H1 (cell line): ENCODE results near the gene CCDC154. TPM values are rescaled to one million over a fixed set of nuclear protein-coding genes. Genes with fewer than 3 reads are reported as not detected.
A peak's percentile ranks its signal among the peaks of the same experiment; 100 is the strongest.

Experiments used
- CTCF ChIA-PET: fragments of 300-600 bp; sonication (Branson Sonifier 250); formaldehyde crosslinking; loops from one replicate; lab custom pipeline; 2021; ENCODE audit not compliant: partially characterized antibody; lab: Charles Lee
- POLR2A ChIA-PET: fragments of 300-600 bp; sonication (Branson Sonifier 250); formaldehyde crosslinking; loops from one replicate; lab custom pipeline; 2021; ENCODE audit warnings: inconsistent platforms; ENCODE audit not compliant: partially characterized antibody; lab: Charles Lee
- DNase-seq, 2 experiments: peaks; one replicate each; pipeline versions ENCODE4 v3.0.0 to v3.0.0-alpha.2; 2010 to 2022; ENCODE audit warnings: low spot score in 2 of 2, low read depth in 1 of 2, mixed read lengths in 1 of 2
- FAIRE-seq: peaks from 2 replicates; lab custom pipeline; 2011; peaks lifted over from hg19 to GRCh38; lab: Jason Lieb, UNC
- H2AFZ ChIP-seq: 2 replicates; pipeline ENCODE4 v1.8.1; 2012; ENCODE audit warnings: low read length, inconsistent platforms
- H2AK5ac ChIP-seq: 2 replicates; pipeline ENCODE4 v1.6.1; 2013; ENCODE audit warnings: low read depth, low read length
- H2BK120ac ChIP-seq: replicated peaks from 2 replicates; pipeline ENCODE3; 2013; ENCODE audit warnings: low read depth, low read length, inconsistent platforms
- H2BK12ac ChIP-seq: 2 replicates; pipeline ENCODE4 v1.6.1; 2013; ENCODE audit warnings: low read depth, low read length
- H2BK15ac ChIP-seq: 2 replicates; pipeline ENCODE4 v1.6.1; 2013; ENCODE audit warnings: low read length
- H2BK20ac ChIP-seq: 2 replicates; pipeline ENCODE4 v1.6.1; 2013; ENCODE audit warnings: low read length
- H2BK5ac ChIP-seq: 2 replicates; pipeline ENCODE4 v1.6.1; 2013; ENCODE audit warnings: low read depth, low read length
- H3K14ac ChIP-seq: 2 replicates; pipeline ENCODE4 v1.6.1; 2013; ENCODE audit warnings: inconsistent platforms; ENCODE audit not compliant: insufficient read length
- H3K18ac ChIP-seq: 2 replicates; pipeline ENCODE4 v1.6.1; 2013; ENCODE audit warnings: low read length; ENCODE audit errors: extremely low read depth
- H3K23ac ChIP-seq: 2 replicates; pipeline ENCODE4 v1.6.1; 2013; ENCODE audit warnings: inconsistent platforms; ENCODE audit not compliant: insufficient read length
- H3K23me2 ChIP-seq: 2 replicates; pipeline ENCODE4 v1.6.1; 2013; ENCODE audit warnings: low read depth, low read length
- H3K27ac ChIP-seq: 2 replicates; pipeline ENCODE4 v1.6.1; 2011; ENCODE audit warnings: low read depth, low read length, inconsistent platforms
- H3K27me3 ChIP-seq, 4 experiments: replicated peaks in 1 of 4; 1 replicate in 1 of 4; 2 replicates in 3 of 4; pipeline versions ENCODE4 v1.6.1 to v1.8.1; 2011 to 2013; ENCODE audit warnings: low read length in 3 of 4, mild to moderate bottlenecking in 3 of 4, inconsistent platforms in 2 of 4, mixed read lengths in 2 of 4, moderate library complexity in 1 of 4; ENCODE audit not compliant: control insufficient read depth in 3 of 4, insufficient read depth in 3 of 4; ENCODE audit errors: extremely low read depth in 1 of 4
- H3K36me3 ChIP-seq, 4 experiments: 2 replicates each; pipeline versions ENCODE4 v1.6.1 to v1.8.1; 2011 to 2013; ENCODE audit warnings: mild to moderate bottlenecking in 4 of 4, low read length in 3 of 4, moderate library complexity in 2 of 4, control low read depth in 1 of 4, inconsistent platforms in 1 of 4; ENCODE audit not compliant: insufficient read depth in 4 of 4, control insufficient read depth in 2 of 4
- H3K4ac ChIP-seq: replicated peaks from 2 replicates; pipeline ENCODE3; 2013; ENCODE audit warnings: low read length, low read depth, mixed read lengths, inconsistent platforms; ENCODE audit not compliant: insufficient read length
- H3K4me1 ChIP-seq, 4 experiments: replicated peaks in 1 of 4; 1 replicate in 1 of 4; 2 replicates in 3 of 4; pipeline versions ENCODE4 v1.6.1 to v1.8.1; 2011 to 2013; ENCODE audit warnings: low read length in 3 of 4, inconsistent platforms in 2 of 4, mixed read lengths in 1 of 4; ENCODE audit not compliant: insufficient read depth in 4 of 4, control insufficient read depth in 3 of 4
- H3K4me2 ChIP-seq, 2 experiments: 2 replicates each; pipeline versions ENCODE4 v1.6.1 to v1.8.1; 2011 to 2013; ENCODE audit warnings: low read depth in 2 of 2, low read length in 2 of 2, control low read depth in 1 of 2, inconsistent platforms in 1 of 2, mild to moderate bottlenecking in 1 of 2; ENCODE audit not compliant: insufficient read depth in 1 of 2
- H3K4me3 ChIP-seq, 4 experiments: fragments of 200-600, 300-600 bp in 1 of 4; sonication (generic), shearing (Covaris generic), sonication (Bioruptor Twin) in 1 of 4; 2 replicates each; pipeline versions ENCODE4 v1.5.1 to v1.8.1; 2011 to 2016; ENCODE audit warnings: low read length in 4 of 4, low read depth in 3 of 4, control low read depth in 2 of 4, inconsistent platforms in 2 of 4, mild to moderate bottlenecking in 2 of 4, mixed read lengths in 1 of 4, moderate library complexity in 1 of 4; ENCODE audit not compliant: insufficient read depth in 2 of 4; ENCODE audit errors: extremely low read depth in 1 of 4
- H3K56ac ChIP-seq: replicated peaks from 2 replicates; pipeline ENCODE3; 2013; ENCODE audit warnings: low read depth, mild to moderate bottlenecking, mixed read lengths, low read length, inconsistent platforms; ENCODE audit not compliant: insufficient read length
- H3K79me1 ChIP-seq: 2 replicates; pipeline ENCODE4 v1.6.1; 2013; ENCODE audit warnings: low read depth, low read length, control low read depth
- H3K79me2 ChIP-seq, 2 experiments: 2 replicates each; pipeline versions ENCODE4 v1.6.1 to v1.8.1; 2012 to 2013; ENCODE audit warnings: low read length in 2 of 2, mild to moderate bottlenecking in 2 of 2, inconsistent platforms in 1 of 2; ENCODE audit not compliant: insufficient read depth in 2 of 2, control insufficient read depth in 1 of 2
- H3K9ac ChIP-seq, 4 experiments: replicated peaks in 1 of 4; 1 replicate in 1 of 4; 2 replicates in 3 of 4; pipeline versions ENCODE4 v1.6.1 to v1.8.1; 2011 to 2013; ENCODE audit warnings: low read depth in 3 of 4, low read length in 3 of 4, control low read depth in 2 of 4, mild to moderate bottlenecking in 2 of 4, moderate library complexity in 2 of 4, inconsistent platforms in 1 of 4; ENCODE audit errors: extremely low read depth in 1 of 4
- H3K9me3 ChIP-seq, 2 experiments: 2 replicates each; pipeline versions ENCODE4 v1.6.1 to v1.8.1; 2012 to 2013; ENCODE audit warnings: mild to moderate bottlenecking in 2 of 2, moderate library complexity in 2 of 2, control low read depth in 1 of 2, inconsistent platforms in 1 of 2, low read depth in 1 of 2, low read length in 1 of 2, mixed read lengths in 1 of 2; ENCODE audit not compliant: insufficient read depth in 2 of 2
- H4K20me1 ChIP-seq, 2 experiments: replicated peaks in 1 of 2; 2 replicates each; pipeline versions ENCODE3 to v1.8.1; 2011 to 2013; ENCODE audit warnings: inconsistent platforms in 2 of 2, low read length in 2 of 2, mild to moderate bottlenecking in 1 of 2; ENCODE audit not compliant: insufficient read depth in 2 of 2, control insufficient read depth in 1 of 2
- H4K5ac ChIP-seq: 2 replicates; pipeline ENCODE4 v1.6.1; 2013; ENCODE audit warnings: low read length, low read depth, mixed read lengths, inconsistent platforms; ENCODE audit not compliant: insufficient read length
- H4K8ac ChIP-seq: 2 replicates; pipeline ENCODE4 v1.8.0; 2013; ENCODE audit warnings: mild to moderate bottlenecking, moderate library complexity, low read length, inconsistent platforms; ENCODE audit not compliant: insufficient read depth; ENCODE audit errors: extremely low read depth
- H4K91ac ChIP-seq: replicated peaks from 2 replicates; pipeline ENCODE3; 2013; ENCODE audit warnings: low read length, mixed read lengths, inconsistent platforms; ENCODE audit not compliant: insufficient read length
- ASH2L ChIP-seq: fragments of 200-600, 300-600 bp; sonication (generic); IDR thresholded peaks from one replicate; pipeline ENCODE4 v1.7.1; 2017; ENCODE audit warnings: low read length
- GABPA ChIP-seq: IDR thresholded peaks from 2 replicates; pipeline ENCODE4 v1.6.1; 2011; ENCODE audit warnings: mild to moderate bottlenecking, low read length, moderate library complexity, borderline replicate concordance; ENCODE audit not compliant: insufficient read depth
- HDAC2 ChIP-seq, 2 experiments: fragments of 300-600 bp in 1 of 2; sonication (generic) in 1 of 2; IDR thresholded peaks; 2 replicates each; pipeline ENCODE4 v1.6.1; 2011 to 2012; ENCODE audit warnings: low read depth in 2 of 2, low read length in 2 of 2, mild to moderate bottlenecking in 2 of 2, moderate library complexity in 2 of 2, borderline replicate concordance in 1 of 2, inconsistent platforms in 1 of 2
- HDAC6 ChIP-seq: IDR thresholded peaks from one replicate; pipeline ENCODE4 v1.7.1; 2012; ENCODE audit warnings: low read depth, mild to moderate bottlenecking, inconsistent platforms, low read length, moderate library complexity
- KDM4A ChIP-seq: IDR thresholded peaks from one replicate; pipeline ENCODE4 v1.7.1; 2012; ENCODE audit warnings: low read depth, mild to moderate bottlenecking, moderate library complexity, low read length, inconsistent platforms; ENCODE audit not compliant: severe bottlenecking
- RBBP5 ChIP-seq: IDR thresholded peaks from 2 replicates; pipeline ENCODE4 v1.7.1; 2012; ENCODE audit warnings: low read depth, mild to moderate bottlenecking, inconsistent platforms, low read length, moderate library complexity, borderline replicate concordance
- RNF2 ChIP-seq: fragments of 200-900, 300-1000 bp; sonication (generic); IDR thresholded peaks from 2 replicates; pipeline ENCODE4 v1.7.1; 2016; ENCODE audit warnings: borderline replicate concordance, low read depth, mild to moderate bottlenecking, antibody characterized with exemption, low read length; ENCODE audit not compliant: poor library complexity, severe bottlenecking; ENCODE audit errors: missing control alignments
- SIN3A ChIP-seq, 2 experiments: IDR thresholded peaks in 1 of 2; conservative IDR thresholded peaks in 1 of 2; 2 replicates each; pipeline ENCODE4 v1.6.1; 2011 to 2012; ENCODE audit warnings: low read length in 2 of 2, improper control_type of control experiment in 1 of 2, low read depth in 1 of 2, mild to moderate bottlenecking in 1 of 2
- SP4 ChIP-seq: IDR thresholded peaks from 2 replicates; pipeline ENCODE4 v1.6.1; 2012; ENCODE audit warnings: low read length, inconsistent platforms
- SRF ChIP-seq: IDR thresholded peaks from 2 replicates; pipeline ENCODE4 v1.6.1; 2011; ENCODE audit warnings: mild to moderate bottlenecking, low read depth, low read length, moderate library complexity
- TAF1 ChIP-seq: IDR thresholded peaks from 2 replicates; pipeline ENCODE4 v1.6.1; 2011; ENCODE audit warnings: mild to moderate bottlenecking, low read depth, low read length
- TAF7 ChIP-seq: optimal IDR thresholded peaks from 2 replicates; pipeline ENCODE3; 2011; ENCODE audit warnings: low read depth, mild to moderate bottlenecking, inconsistent platforms, low read length, moderate library complexity, borderline replicate concordance
- WGBS, 2 experiments: shearing (Covaris generic) in 1 of 2; methylation state at CpG; one replicate each; pipeline versions ENCODE4 v1.1.6 to v1.1.7; 2013 to 2015; ENCODE audit warnings: low lambda C conversion rate in 2 of 2, mixed read lengths in 2 of 2, inconsistent platforms in 1 of 2, low coverage in 1 of 2, missing lambda C conversion rate in 1 of 2; ENCODE audit not compliant: insufficient replicate concordance in 2 of 2, insufficient coverage in 1 of 2, insufficient read length in 1 of 2; ENCODE audit errors: extremely low coverage in 1 of 2, missing lambda C conversion rate in 1 of 2; 5-methylcytosine and 5-hydroxymethylcytosine counted together
- polyA plus RNA-seq, 7 experiments: library from polyadenylated mRNA; depleted of rRNA in 3 of 7; stranded (reverse) in 5 of 7; unstranded in 2 of 7; fragments of >200 nt in 5 of 7; fragments of 200-250 nt in 2 of 7; gene quantifications; 1 replicate in 5 of 7; 2 replicates in 1 of 7; 4 replicates in 1 of 7; pipeline versions ENCODE4 v1.2.1 to v1.2.3, GENCODE V29; 2011 to 2013; ENCODE audit warnings: missing spikeins in 2 of 7, mixed read lengths in 2 of 7
- total RNA-seq: library from RNA; stranded (reverse); fragmentation: NEBNext Ultra II Directional; extraction: Animal tissue kit (Norgen Biotek cat#: 25700); gene quantifications from 2 replicates; pipeline ENCODE4 v1.2.1, GENCODE V29; 2021

The CCDC154 gene
- total and polyA plus RNA-seq, 2 of the 8 experiments (the other 6 are each of a cell fraction or from before 2014, with no cell fraction given): 0.15 to 0.88 TPM

GRCh38 chr16:1412847-1413246, 31.5 kb downstream of the CCDC154 start:
- Histone ChIP-seq H2AK5ac (0 out of 2 replicates have a peak overlapping the region, but pooled peaks have one; percentile 39), H4K91ac (no peak overlapping the region), H3K14ac (no peak overlapping the region), H3K79me1 (peaks cover 2% of the 10 kb centered on the region; the same call in 1 of the 2 replicates), H3K36me3 (no peaks in the 10 kb centered on the region; a peak in 3 of 8 replicates), H2BK15ac (no peak overlapping the region), H4K8ac (no peak overlapping the region), H4K20me1 (peaks cover 2 to 14% of the 10 kb centered on the region in 2 experiments), H3K56ac (no peak overlapping the region), H3K23me2 (peaks cover 4% of the 10 kb centered on the region; the same call in 1 of the 2 replicates), H3K4ac (no peak overlapping the region), H3K18ac (no peak overlapping the region), H3K4me1 (peaks cover 0 to 3% (median 1%) of the 10 kb centered on the region in 4 experiments; a peak in 1 of 7 replicates), H4K5ac (no peak overlapping the region), H3K9ac (no peak overlapping the region), H2AFZ (no peak overlapping the region), H2BK5ac (no peak overlapping the region), H3K9me3 (no peaks in the 10 kb centered on the region), H2BK12ac (no peak overlapping the region), H3K23ac (no peak overlapping the region), H3K4me2 (no peak overlapping the region), H3K27ac (no peak overlapping the region), H3K4me3 (no peak overlapping the region), H2BK20ac (no peak overlapping the region), H3K27me3 (no peaks in the 10 kb centered on the region), H3K79me2 (peaks cover 0 to 7% of the 10 kb centered on the region in 2 experiments; a peak in 2 of 4 replicates), H2BK120ac (no peak overlapping the region)
- POLR2A ChIA-PET: interaction anchor here (2.2 kb wide), 1 partner anchor 8 kb away, joined by 11 read pairs; the partner anchor contains the start of gene UQCC4
- WGBS, 2 experiments: 66% methylated on average over 2 of the region's 2 CpGs; no CpG with 5 or more reads in 1 of the 2 experiments
- CTCF ChIA-PET: interaction anchor here (0.9 to 3.2 kb wide), 5 partner anchors 25 to 87 kb away, joined by 3 to 8 read pairs (median 3); no protein-coding TSS in a partner anchor
- no peak for FAIRE-seq
- DNase-seq: no peak
- no peak for TF ChIP-seq KDM4A
- no peak for TF ChIP-seq GABPA
- no peak for TF ChIP-seq TAF1
- no peak for TF ChIP-seq ASH2L
- TF ChIP-seq SP4: no peak
- no peak for TF ChIP-seq RBBP5
- TF ChIP-seq SIN3A (conservative IDR thresholded peaks at IDR 0.05 in 1 of 2, IDR thresholded peaks at IDR 0.05 in 1 of 2; ENCODE audit: low read depth in 1 of 2, low read length in 2 of 2): no peak
- TF ChIP-seq SRF: no peak
- no peak for TF ChIP-seq TAF7
- TF ChIP-seq HDAC2 (IDR thresholded peaks at IDR 0.05; ENCODE audit: borderline replicate concordance in 1 of 2, low read depth in 2 of 2, low read length in 2 of 2): no peak
- no peak for TF ChIP-seq HDAC6
- TF ChIP-seq RNF2: no peak
